Osteocyte (in vitro differentiated cells): ENCODE results near the gene SYT7. TPM values are rescaled to one million over a fixed set of nuclear protein-coding genes. Genes with fewer than 3 reads are reported as not detected.
A peak's percentile ranks its signal among the peaks of the same experiment; 100 is the strongest.

Experiments
- DNase-seq: peaks from one replicate; pipeline ENCODE4 v3.0.0; 2021; ENCODE audit warnings: mixed read lengths; ENCODE audit not compliant: unreplicated experiment; ENCODE audit errors: extremely low spot score
- H3K27ac Mint-ChIP-seq: one replicate; pipeline ENCODE4 v1.8.0; 2021; ENCODE audit warnings: mild to moderate bottlenecking, mixed read lengths; ENCODE audit not compliant: unreplicated experiment
- H3K27me3 Mint-ChIP-seq: one replicate; pipeline ENCODE4 v1.8.0; 2021; ENCODE audit warnings: mixed read lengths; ENCODE audit not compliant: unreplicated experiment
- H3K36me3 Mint-ChIP-seq: one replicate; pipeline ENCODE4 v1.8.0; 2021; ENCODE audit warnings: mixed read lengths; ENCODE audit not compliant: unreplicated experiment
- H3K4me1 Mint-ChIP-seq: one replicate; pipeline ENCODE4 v1.8.0; 2021; ENCODE audit warnings: mixed read lengths; ENCODE audit not compliant: unreplicated experiment
- H3K4me3 Mint-ChIP-seq: one replicate; pipeline ENCODE4 v1.8.0; 2021; ENCODE audit warnings: mild to moderate bottlenecking, moderate library complexity, mixed read lengths; ENCODE audit not compliant: unreplicated experiment
- H3K9me3 Mint-ChIP-seq: one replicate; pipeline ENCODE4 v1.8.0; 2021; ENCODE audit warnings: mixed read lengths; ENCODE audit not compliant: unreplicated experiment
- total RNA-seq: library from RNA; stranded (reverse); gene quantifications from 2 replicates; pipeline ENCODE4 v1.2.1, GENCODE V29; 2021
- TF ChIP-seq, protein P1 (sequence below): fragments of 200-600 bp; sonication (generic); IDR thresholded peaks from 2 replicates; pipeline ENCODE4 v1.5.0; 2021; ENCODE audit warnings: antibody characterized with exemption, mild to moderate bottlenecking, moderate library complexity

The SYT7 gene
- total RNA-seq, 1 donor from 2014 or later = 0.11 TPM

DNA sequence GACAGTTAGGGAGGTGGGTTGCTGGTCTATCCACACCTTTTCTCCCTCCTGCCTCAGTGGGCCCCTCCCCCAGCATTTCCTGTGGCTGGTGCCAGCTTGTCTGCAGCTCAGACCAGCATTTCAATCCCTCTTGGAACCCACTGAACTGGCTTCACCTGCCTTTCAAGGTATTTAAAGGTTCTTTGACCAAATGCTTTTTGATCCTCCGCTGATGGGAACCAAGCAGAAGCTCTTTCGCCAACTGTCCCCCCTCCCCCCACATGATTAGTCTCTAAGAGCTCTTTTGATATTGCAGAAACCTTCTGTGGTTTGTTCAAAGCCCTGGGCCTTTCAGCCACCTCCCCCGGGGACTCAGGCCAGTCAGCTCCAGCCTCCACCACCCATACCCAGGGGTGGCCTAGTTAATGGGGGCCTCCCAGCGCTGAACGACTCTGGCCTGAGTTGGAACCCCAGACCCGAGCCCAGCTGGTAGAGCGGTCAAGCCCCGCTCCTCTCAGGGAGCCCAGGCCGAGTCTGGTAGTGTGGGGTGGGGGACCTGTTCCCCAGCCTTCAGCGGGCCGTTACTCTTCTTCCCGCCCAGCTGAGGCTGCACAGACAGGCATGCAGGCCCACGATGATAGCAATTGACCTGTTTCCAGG, 6.0 kb upstream of the SYT7 start:
- H3K4me1 Mint-ChIP-seq = peaks cover 5% of the 10 kb centered on the region
- no peak overlapping the region for H3K4me3 Mint-ChIP-seq
- no peaks in the 10 kb centered on the region for H3K36me3 Mint-ChIP-seq
- H3K27ac Mint-ChIP-seq = no peak overlapping the region
- DNase-seq = no peak
- no peaks in the 10 kb centered on the region for H3K9me3 Mint-ChIP-seq
- H3K27me3 Mint-ChIP-seq = peaks cover 70% of the 10 kb centered on the region
- TF ChIP-seq, protein P1, sequence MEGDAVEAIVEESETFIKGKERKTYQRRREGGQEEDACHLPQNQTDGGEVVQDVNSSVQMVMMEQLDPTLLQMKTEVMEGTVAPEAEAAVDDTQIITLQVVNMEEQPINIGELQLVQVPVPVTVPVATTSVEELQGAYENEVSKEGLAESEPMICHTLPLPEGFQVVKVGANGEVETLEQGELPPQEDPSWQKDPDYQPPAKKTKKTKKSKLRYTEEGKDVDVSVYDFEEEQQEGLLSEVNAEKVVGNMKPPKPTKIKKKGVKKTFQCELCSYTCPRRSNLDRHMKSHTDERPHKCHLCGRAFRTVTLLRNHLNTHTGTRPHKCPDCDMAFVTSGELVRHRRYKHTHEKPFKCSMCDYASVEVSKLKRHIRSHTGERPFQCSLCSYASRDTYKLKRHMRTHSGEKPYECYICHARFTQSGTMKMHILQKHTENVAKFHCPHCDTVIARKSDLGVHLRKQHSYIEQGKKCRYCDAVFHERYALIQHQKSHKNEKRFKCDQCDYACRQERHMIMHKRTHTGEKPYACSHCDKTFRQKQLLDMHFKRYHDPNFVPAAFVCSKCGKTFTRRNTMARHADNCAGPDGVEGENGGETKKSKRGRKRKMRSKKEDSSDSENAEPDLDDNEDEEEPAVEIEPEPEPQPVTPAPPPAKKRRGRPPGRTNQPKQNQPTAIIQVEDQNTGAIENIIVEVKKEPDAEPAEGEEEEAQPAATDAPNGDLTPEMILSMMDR = no peak

DNA sequence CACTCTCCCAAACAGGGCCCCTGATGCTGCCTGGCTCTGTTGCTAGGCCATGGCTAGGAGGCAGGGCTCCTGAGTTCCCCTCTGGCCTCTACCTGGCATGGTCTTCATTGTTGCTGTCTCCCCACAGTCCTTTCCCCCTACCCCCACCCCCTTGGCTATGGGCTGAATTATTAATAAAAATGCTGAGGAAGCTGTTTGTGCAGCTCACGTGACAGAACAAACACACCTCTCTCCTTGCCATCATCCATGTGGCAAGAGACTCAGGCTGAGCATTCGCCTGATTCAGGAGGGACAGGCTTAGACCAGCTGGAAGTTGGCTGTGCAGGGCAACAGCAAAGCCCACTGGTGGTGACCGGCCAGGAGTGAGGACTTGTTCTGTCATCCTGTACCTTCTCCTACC, 4.2 kb upstream of the SYT7 start:
- peaks cover 61% of the 10 kb centered on the region for H3K27me3 Mint-ChIP-seq
- H3K36me3 Mint-ChIP-seq = no peaks in the 10 kb centered on the region
- H3K27ac Mint-ChIP-seq = no peak overlapping the region
- peaks cover 11% of the 10 kb centered on the region for H3K4me1 Mint-ChIP-seq
- no peak for DNase-seq
- H3K9me3 Mint-ChIP-seq = no peaks in the 10 kb centered on the region
- no peak overlapping the region for H3K4me3 Mint-ChIP-seq
- TF ChIP-seq, protein P1 = no peak

DNA sequence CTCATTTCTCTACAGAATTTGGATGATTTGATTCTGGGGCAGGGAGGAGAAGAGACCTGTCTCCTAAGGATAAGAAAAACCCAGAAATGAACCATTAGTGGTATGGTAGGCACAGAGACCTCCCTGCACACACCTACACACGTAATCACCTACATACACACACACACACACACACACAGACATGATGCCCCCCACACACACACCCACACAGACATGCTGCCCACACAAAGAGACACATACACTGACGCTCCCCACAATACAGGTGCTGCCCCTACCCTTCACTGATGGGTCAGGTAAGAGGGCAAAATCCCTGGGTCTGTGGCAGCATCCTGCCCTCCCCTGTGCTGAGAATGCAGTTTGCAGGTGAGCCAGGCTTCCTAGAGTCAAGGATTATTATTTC, 1.1 kb upstream of the SYT7 start:
- DNase-seq = no peak
- H3K27me3 Mint-ChIP-seq = peaks cover 62% of the 10 kb centered on the region
- peak overlapping the region; percentile 75 for H3K4me3 Mint-ChIP-seq
- no peak overlapping the region for H3K27ac Mint-ChIP-seq
- H3K36me3 Mint-ChIP-seq = no peaks in the 10 kb centered on the region
- H3K9me3 Mint-ChIP-seq = no peaks in the 10 kb centered on the region
- TF ChIP-seq, protein P1 = no peak
- peaks cover 6% of the 10 kb centered on the region for H3K4me1 Mint-ChIP-seq

DNA sequence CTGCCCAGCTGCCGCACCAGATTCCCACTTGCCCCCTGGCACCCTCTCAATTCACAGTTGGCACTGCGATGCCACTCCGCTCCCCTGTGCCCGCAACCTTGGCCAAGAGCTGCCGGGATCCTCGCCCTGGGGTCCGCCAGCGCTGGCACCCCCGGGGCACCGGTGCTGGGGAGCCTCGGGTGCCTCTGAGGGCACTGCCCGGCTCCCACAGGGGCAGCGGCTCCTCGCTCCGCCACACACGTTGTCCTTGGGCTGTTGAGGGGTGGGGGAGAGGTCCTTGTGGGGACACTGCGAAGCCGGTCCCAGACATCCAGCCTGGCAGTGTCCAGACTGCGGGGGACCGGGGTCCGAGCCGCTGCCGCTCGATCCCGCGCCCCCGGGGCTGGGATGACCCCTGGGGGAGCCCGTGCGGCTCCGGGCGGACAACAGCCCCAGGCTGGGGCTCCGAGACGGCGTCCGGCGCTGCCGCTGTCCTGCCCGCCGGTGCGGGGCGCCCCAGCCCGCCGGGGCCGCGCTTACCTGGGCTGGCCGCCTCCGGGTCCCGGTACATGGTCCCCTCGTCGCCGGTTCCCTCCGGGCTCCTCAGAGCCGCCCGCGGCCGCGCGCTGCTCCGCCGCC, 496 bp downstream of the SYT7 start:
- H3K4me1 Mint-ChIP-seq = peaks cover 6% of the 10 kb centered on the region
- peaks cover 57% of the 10 kb centered on the region for H3K27me3 Mint-ChIP-seq
- no peak for DNase-seq
- no peaks in the 10 kb centered on the region for H3K36me3 Mint-ChIP-seq
- TF ChIP-seq, protein P1 = no peak
- no peak overlapping the region for H3K27ac Mint-ChIP-seq
- H3K4me3 Mint-ChIP-seq = peak overlapping the region; percentile 42
- H3K9me3 Mint-ChIP-seq = no peaks in the 10 kb centered on the region

DNA sequence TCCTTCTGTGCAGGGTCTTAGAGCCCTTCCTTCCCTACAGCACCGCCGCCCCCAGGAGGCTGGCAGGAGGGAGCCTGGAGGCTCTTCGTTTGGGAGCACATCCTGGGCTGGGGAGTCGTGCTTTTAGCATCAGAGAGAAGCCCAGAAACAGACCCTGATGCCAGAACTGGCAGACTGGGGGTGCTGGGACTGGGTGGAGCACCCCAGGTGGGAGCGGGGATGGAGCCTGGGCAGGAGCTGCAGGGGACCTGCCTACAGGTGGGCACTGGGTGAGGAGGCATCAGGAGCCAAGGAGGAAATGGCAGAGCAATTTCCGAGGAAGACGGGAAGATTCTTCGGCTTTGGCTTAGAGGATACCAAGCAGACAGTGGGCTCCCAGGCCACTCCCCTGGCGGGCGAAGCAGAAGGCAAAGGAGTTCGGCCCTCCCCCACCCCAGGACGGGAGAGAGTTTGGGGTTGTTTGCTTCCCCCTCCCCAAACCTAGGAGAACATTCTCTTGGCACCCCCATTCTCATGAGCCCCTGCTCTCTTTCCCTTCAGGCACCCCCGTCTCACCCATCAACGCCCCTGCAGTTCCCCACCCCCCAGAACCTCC, 1.1 kb downstream of the SYT7 start:
- Mint-ChIP-seq H3K4me1 (peaks cover 6% of the 10 kb centered on the region), H3K36me3 (no peaks in the 10 kb centered on the region), H3K9me3 (no peaks in the 10 kb centered on the region), H3K27ac (no peak overlapping the region), H3K27me3 (peaks cover 56% of the 10 kb centered on the region), H3K4me3 (peak overlapping the region; percentile 42)
- DNase-seq = no peak
- TF ChIP-seq, protein P1 = no peak
